ENCODE data around the gene MINDY4B.

DNA sequence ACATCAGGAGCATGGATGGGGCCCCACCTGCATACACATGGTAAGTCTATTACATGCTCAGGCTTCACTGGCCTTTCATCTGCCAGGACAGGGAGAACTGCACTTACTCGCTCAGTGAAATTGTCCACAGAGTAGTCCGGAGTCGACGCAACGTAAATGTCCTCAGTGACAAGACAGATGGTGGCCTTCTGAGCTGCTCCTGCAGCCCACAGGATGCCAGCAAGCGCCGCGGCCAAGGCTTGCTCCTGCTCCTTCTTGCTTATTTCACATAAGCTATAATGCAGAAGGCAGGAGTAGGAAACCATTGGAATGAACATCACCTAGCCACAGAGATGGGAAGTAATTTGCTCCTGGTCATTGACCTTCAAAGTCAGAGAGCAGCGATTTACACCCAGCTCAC lies 14.4 kb downstream of the MINDY4B start:
- no peak for TF ChIP-seq ZNF274 (IDR thresholded peaks at IDR 0.05; ENCODE audit: insufficient read depth, insufficient read length)
- TF ChIP-seq, protein P1, sequence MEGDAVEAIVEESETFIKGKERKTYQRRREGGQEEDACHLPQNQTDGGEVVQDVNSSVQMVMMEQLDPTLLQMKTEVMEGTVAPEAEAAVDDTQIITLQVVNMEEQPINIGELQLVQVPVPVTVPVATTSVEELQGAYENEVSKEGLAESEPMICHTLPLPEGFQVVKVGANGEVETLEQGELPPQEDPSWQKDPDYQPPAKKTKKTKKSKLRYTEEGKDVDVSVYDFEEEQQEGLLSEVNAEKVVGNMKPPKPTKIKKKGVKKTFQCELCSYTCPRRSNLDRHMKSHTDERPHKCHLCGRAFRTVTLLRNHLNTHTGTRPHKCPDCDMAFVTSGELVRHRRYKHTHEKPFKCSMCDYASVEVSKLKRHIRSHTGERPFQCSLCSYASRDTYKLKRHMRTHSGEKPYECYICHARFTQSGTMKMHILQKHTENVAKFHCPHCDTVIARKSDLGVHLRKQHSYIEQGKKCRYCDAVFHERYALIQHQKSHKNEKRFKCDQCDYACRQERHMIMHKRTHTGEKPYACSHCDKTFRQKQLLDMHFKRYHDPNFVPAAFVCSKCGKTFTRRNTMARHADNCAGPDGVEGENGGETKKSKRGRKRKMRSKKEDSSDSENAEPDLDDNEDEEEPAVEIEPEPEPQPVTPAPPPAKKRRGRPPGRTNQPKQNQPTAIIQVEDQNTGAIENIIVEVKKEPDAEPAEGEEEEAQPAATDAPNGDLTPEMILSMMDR (IDR thresholded peaks at IDR 0.05 in 2 of 3, conservative IDR thresholded peaks at IDR 0.05 in 1 of 3; ENCODE audit: control insufficient read depth in 2 of 3, extremely low read depth in 1 of 3, insufficient read depth in 1 of 3, low read depth in 3 of 3, low read length in 3 of 3) = no peak

All from GM12878 (cell line).